GM18498 (cell line): ENCODE data around the gene MED10.
"Not testable (repeated sequence)": the region's sequence is repeated elsewhere in the genome, so short reads cannot be mapped to it uniquely, and the experiment has no call there.

Source experiments
- ATAC-seq: cut with Tn5 transposase; IDR thresholded peaks from one replicate; pipeline ENCODE4 v1.9.1; 2021; ENCODE audit warnings: mild to moderate bottlenecking, moderate library complexity; ENCODE audit not compliant: unreplicated experiment

MED10 gene

GRCh38 chr5:6376974-6377520, 1.3 kb downstream of the MED10 start:
- no peak for ATAC-seq

GRCh38 chr5:6373081-6373846, 5.1 kb downstream of the MED10 start:
- ATAC-seq: no peak

- ATAC-seq: no peak
These were observed 5.9 kb downstream of the MED10 start for GRCh38 chr5:6372251-6373080.

GRCh38 chr5:6371079-6371810, 7.1 kb downstream of the MED10 start:
- no peak for ATAC-seq

GRCh38 chr5:6370580-6370979, 7.8 kb downstream of the MED10 start:
- ATAC-seq: no peak

- ATAC-seq: no peak
These were observed 12.3 kb downstream of the MED10 start for GRCh38 chr5:6365977-6366590.

GRCh38 chr5:6365142-6365976, 13.0 kb downstream of the MED10 start:
- no peak for ATAC-seq

- ATAC-seq: not testable (repeated sequence)
These were observed 14.8 kb downstream of the MED10 start for GRCh38 chr5:6363454-6364011.

- ATAC-seq: no peak
These were observed 15.5 kb downstream of the MED10 start for GRCh38 chr5:6362846-6363245.

GRCh38 chr5:6361101-6361500, 17.2 kb downstream of the MED10 start:
- no peak for ATAC-seq

- no peak for ATAC-seq
These were observed 17.8 kb downstream of the MED10 start for GRCh38 chr5:6360323-6361072.

GRCh38 chr5:6359555-6360322, 18.6 kb downstream of the MED10 start:
- ATAC-seq: peak; percentile 60

GRCh38 chr5:6358434-6358820, 19.9 kb downstream of the MED10 start:
- no peak for ATAC-seq

- ATAC-seq: not testable (repeated sequence)
These were observed 20.4 kb downstream of the MED10 start for GRCh38 chr5:6357817-6358433.

- ATAC-seq: no peak
These were observed 21.7 kb downstream of the MED10 start for GRCh38 chr5:6356578-6357164.

- no peak for ATAC-seq
These were observed 23.1 kb downstream of the MED10 start for GRCh38 chr5:6355294-6355693.

- no peak for ATAC-seq
These were observed 23.5 kb downstream of the MED10 start for GRCh38 chr5:6354848-6355247.
